ENCODE measurements around the gene SET. TPM values are rescaled to one million over a fixed set of nuclear protein-coding genes. Genes with fewer than 3 reads are reported as not detected.

The SET gene
- total RNA-seq, 4 donors from 2014 or later: 72.3 to 148 (median 83.9) TPM

DNA sequence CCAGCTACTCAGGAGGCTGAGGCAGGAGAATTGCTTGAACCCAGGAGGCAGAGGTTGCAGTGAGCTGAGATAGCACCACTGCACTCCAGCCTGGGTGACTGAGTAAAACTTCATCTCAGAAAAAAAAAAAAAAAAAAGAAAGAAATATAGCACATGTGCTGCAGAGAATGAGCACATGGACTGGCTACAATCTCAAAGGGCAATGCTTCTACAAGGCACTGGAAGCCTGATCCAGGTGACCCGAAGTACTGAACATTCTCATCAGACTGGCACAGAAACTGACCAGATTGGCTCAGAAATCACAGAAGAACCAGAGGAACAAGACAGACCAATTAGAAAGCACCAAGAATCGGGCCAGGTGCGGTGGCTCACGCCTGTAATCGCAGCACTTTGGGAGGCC is 37.2 kb upstream of the SET start:
- no peaks in the 10 kb centered on the region for H3K27me3 ChIP-seq
- DNase-seq: no peak
- no peaks in the 10 kb centered on the region for H3K9me3 ChIP-seq
- H3K4me3 ChIP-seq: no peak overlapping the region
- H3K4me1 ChIP-seq: no peaks in the 10 kb centered on the region
- no peak overlapping the region for H3K27ac ChIP-seq
- H3K36me3 ChIP-seq: no peaks in the 10 kb centered on the region
- TF ChIP-seq POLR2A (IDR thresholded peaks at IDR 0.05): no peak
- TF ChIP-seq, protein P1, sequence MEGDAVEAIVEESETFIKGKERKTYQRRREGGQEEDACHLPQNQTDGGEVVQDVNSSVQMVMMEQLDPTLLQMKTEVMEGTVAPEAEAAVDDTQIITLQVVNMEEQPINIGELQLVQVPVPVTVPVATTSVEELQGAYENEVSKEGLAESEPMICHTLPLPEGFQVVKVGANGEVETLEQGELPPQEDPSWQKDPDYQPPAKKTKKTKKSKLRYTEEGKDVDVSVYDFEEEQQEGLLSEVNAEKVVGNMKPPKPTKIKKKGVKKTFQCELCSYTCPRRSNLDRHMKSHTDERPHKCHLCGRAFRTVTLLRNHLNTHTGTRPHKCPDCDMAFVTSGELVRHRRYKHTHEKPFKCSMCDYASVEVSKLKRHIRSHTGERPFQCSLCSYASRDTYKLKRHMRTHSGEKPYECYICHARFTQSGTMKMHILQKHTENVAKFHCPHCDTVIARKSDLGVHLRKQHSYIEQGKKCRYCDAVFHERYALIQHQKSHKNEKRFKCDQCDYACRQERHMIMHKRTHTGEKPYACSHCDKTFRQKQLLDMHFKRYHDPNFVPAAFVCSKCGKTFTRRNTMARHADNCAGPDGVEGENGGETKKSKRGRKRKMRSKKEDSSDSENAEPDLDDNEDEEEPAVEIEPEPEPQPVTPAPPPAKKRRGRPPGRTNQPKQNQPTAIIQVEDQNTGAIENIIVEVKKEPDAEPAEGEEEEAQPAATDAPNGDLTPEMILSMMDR (IDR thresholded peaks at IDR 0.05): no peak

DNA sequence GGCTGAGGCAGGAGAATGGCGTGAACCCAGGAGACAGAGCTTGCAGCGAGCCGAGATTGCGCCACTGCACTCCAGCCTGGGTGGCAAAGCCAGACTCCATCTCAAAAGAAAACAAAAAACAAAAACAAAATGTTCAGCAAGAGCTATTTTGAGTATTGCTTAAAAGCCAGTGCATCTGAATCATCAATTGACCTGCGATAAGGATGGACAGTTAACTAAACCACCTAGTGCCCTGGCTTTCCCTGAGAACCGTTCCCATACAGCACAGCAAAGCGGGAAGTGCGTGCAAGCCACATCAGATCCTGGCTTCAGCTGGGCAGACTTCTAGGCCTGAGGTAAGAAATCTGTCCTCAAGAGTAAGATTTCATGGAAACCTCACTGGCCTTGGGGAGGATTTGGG is 35.1 kb upstream of the SET start:
- H3K27me3 ChIP-seq: no peaks in the 10 kb centered on the region
- no peaks in the 10 kb centered on the region for H3K4me1 ChIP-seq
- H3K36me3 ChIP-seq: no peaks in the 10 kb centered on the region
- H3K9me3 ChIP-seq: no peaks in the 10 kb centered on the region
- no peak for TF ChIP-seq POLR2A (IDR thresholded peaks at IDR 0.05)
- TF ChIP-seq, protein P1 (IDR thresholded peaks at IDR 0.05): no peak
- H3K27ac ChIP-seq: no peak overlapping the region
- H3K4me3 ChIP-seq: no peak overlapping the region
- no peak for DNase-seq

DNA sequence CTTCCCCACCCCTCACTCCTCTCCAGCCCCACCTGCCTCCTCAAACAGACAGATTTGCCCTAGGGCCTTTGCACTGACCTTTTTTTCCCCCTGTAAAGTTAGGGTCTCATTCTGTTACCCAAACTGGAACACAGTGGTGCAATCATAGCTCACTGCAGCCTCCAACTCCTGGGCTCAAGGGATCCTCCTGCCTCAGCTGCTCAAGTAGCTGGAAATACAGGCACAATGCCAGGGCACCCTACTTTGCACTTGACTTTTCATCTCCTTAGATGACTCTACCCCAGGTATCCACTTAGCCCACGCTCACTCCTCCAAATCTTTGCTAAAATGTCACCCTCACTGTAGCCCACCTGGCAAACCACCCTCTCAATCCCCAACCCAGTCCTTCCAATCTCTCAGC is 34.5 kb upstream of the SET start:
- Histone ChIP-seq H3K27me3 (no peaks in the 10 kb centered on the region), H3K9me3 (no peaks in the 10 kb centered on the region), H3K36me3 (no peaks in the 10 kb centered on the region), H3K27ac (no peak overlapping the region), H3K4me1 (no peaks in the 10 kb centered on the region), H3K4me3 (no peak overlapping the region)
- no peak for TF ChIP-seq POLR2A (IDR thresholded peaks at IDR 0.05)
- TF ChIP-seq, protein P1 (IDR thresholded peaks at IDR 0.05): no peak
- DNase-seq: no peak

DNA sequence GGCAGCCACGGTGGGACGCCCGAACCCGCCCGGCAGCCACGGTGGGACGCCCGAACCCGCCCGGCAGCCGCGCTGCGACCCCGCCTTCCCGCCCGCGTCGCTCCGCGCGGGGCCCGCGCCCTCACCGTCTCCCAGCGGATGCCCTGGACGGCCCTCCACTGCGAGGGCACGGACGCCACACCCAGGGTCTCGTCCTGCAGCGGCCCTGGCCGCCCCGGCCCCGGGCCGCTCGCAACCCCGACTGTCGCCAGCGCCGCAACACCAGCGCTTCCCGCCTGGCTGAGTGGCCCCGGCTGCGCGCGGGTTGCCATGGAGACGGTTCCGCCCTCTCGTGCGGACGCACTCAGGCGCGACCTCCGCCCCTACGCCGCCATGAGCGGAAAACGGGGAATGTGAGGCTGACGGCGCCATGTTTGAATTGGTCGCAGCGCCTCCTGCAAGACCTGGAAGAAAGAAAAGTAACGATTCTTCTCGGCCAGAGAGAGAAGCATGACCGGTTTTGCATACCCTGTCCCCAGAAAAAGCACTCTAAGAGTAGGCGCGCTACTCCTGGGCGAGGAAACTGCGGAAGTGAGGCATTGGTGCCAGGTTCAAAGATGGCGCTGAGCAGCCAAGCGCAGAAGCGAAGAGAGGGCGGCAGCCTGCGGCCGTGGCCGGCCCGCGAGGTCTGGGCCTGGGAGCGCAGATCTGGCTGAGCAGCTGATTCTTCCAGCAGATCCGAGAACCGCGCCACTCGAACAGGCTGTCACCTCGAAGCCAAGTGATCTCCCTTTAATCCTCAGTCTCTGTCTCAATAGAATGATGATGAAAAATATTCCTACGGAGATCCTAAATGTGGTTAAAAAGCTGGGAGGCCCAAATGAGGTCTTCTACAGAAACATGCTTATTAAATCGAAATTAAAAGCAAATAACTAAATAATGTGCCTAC is 32.3 kb upstream of the SET start, which contains the start of gene DYNC2I2:
TSS of gene DYNC2I2 (minus strand) at position 432 of the 928 bp plus-strand sequence. CDS start at position 311, 121 bp downstream.
- TF ChIP-seq, protein P1 (IDR thresholded peaks at IDR 0.05): peak in 2 of 6 experiments; percentile 3 to 19
- TF ChIP-seq POLR2A (IDR thresholded peaks at IDR 0.05): peak; percentile 23 to 27
- peak within 1 kb of the TSS; percentile 73 to 97 (median 86) for H3K4me3 ChIP-seq
- H3K27me3 ChIP-seq: no peaks in the 10 kb centered on the region
- DNase-seq: peak; percentile 87 to 98 (median 98)
- peak within 1 kb of the TSS; percentile 93 to 97 (median 96) for H3K27ac ChIP-seq
- H3K4me1 ChIP-seq: no peaks in the 10 kb centered on the region
- no peaks in the 10 kb centered on the region for H3K36me3 ChIP-seq
- H3K9me3 ChIP-seq: no peaks in the 10 kb centered on the region

DNA sequence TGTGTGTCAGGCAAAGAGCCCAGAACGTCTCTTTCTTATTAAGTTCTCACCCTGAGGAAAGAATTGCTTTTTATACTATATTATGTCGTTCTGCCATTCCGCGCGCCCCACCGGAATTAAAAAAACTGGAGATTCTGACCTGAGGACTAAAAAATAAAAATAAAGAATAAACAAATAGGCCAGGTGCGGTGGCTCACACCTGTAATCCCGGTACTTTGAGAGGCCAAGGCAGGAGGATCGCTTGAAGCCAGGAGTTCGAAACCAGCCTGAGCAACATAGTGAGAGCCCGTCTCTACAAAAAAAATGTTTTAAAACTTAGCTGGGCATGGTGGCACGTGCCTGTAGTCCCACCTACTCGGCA is 31.7 kb upstream of the SET start:
- Histone ChIP-seq H3K4me3 (peak overlapping the region in 2 of 4 donors; percentile 79 to 97), H3K36me3 (no peaks in the 10 kb centered on the region), H3K27me3 (no peaks in the 10 kb centered on the region), H3K4me1 (no peaks in the 10 kb centered on the region), H3K9me3 (no peaks in the 10 kb centered on the region), H3K27ac (peak overlapping the region; percentile 93 to 97 (median 96))
- TF ChIP-seq, protein P1 (IDR thresholded peaks at IDR 0.05): no peak
- peak in 1 of 3 donors; percentile 37 for DNase-seq

Data from Peyer's patch (tissue), 4 donors.